ES-I3 (cell line): Measurements from ENCODE around the gene DSTYK.
"Not testable (repeated sequence)": the region's sequence is repeated elsewhere in the genome, so short reads cannot be mapped to it uniquely, and the experiment has no call there.

Experiments
- H3K36me3 ChIP-seq: 2 replicates; pipeline ENCODE4 v1.6.1; 2013; ENCODE audit warnings: mild to moderate bottlenecking, low read length, control low read depth, moderate library complexity; ENCODE audit not compliant: insufficient read depth
- H3K4me1 ChIP-seq: 2 replicates; pipeline ENCODE4 v1.6.1; 2013; ENCODE audit warnings: mild to moderate bottlenecking, control low read depth, low read length; ENCODE audit not compliant: insufficient read depth
- H3K9ac ChIP-seq: 2 replicates; pipeline ENCODE4 v1.6.1; 2013; ENCODE audit warnings: low read depth, mild to moderate bottlenecking, low read length, moderate library complexity
- H3K9me3 ChIP-seq: 2 replicates; pipeline ENCODE4 v1.6.1; 2013; ENCODE audit warnings: mild to moderate bottlenecking, low read length, moderate library complexity; ENCODE audit not compliant: control insufficient read depth, insufficient read depth

The DSTYK gene

GRCh38 chr1:205188098-205188497, 23.4 kb downstream of the DSTYK start:
- Histone ChIP-seq H3K9ac (no peak overlapping the region), H3K4me1 (peaks cover 40% of the 10 kb centered on the region), H3K9me3 (no peaks in the 10 kb centered on the region), H3K36me3 (no peaks in the 10 kb centered on the region)

GRCh38 chr1:205187420-205187819, 24.1 kb downstream of the DSTYK start:
- no peaks in the 10 kb centered on the region for H3K9me3 ChIP-seq
- no peaks in the 10 kb centered on the region for H3K36me3 ChIP-seq
- H3K9ac ChIP-seq = no peak overlapping the region
- peaks cover 34% of the 10 kb centered on the region for H3K4me1 ChIP-seq

- H3K9ac ChIP-seq = no peak overlapping the region
- no peaks in the 10 kb centered on the region for H3K36me3 ChIP-seq
- H3K9me3 ChIP-seq = no peaks in the 10 kb centered on the region
- H3K4me1 ChIP-seq = peaks cover 22% of the 10 kb centered on the region
Observed at GRCh38 chr1:205186191-205186590, 25.3 kb downstream of the DSTYK start.

GRCh38 chr1:205183676-205184335, 27.7 kb downstream of the DSTYK start:
- Histone ChIP-seq H3K36me3 (no peaks in the 10 kb centered on the region), H3K9ac (no peak overlapping the region), H3K4me1 (peaks cover 19% of the 10 kb centered on the region)

GRCh38 chr1:205182930-205183329, 28.6 kb downstream of the DSTYK start:
- Histone ChIP-seq H3K4me1 (peaks cover 11% of the 10 kb centered on the region), H3K36me3 (no peaks in the 10 kb centered on the region), H3K9ac (no peak overlapping the region), H3K9me3 (no peaks in the 10 kb centered on the region)

More at GRCh38 chr1:205183676-205184335, 27.7 kb downstream of the DSTYK start:
- no peaks in the 10 kb centered on the region for H3K9me3 ChIP-seq

- not testable (repeated sequence) for H3K9ac ChIP-seq, H3K9me3 ChIP-seq, H3K36me3 ChIP-seq
- H3K4me1 ChIP-seq = peaks cover 11% of the 10 kb centered on the region
Observed at GRCh38 chr1:205180331-205180730, 31.2 kb downstream of the DSTYK start.

- H3K36me3 ChIP-seq = no peaks in the 10 kb centered on the region
- H3K9me3 ChIP-seq = no peaks in the 10 kb centered on the region
- H3K9ac ChIP-seq = no peak overlapping the region
- H3K4me1 ChIP-seq = peaks cover 13% of the 10 kb centered on the region
Observed at GRCh38 chr1:205179842-205180241, 31.7 kb downstream of the DSTYK start.

GRCh38 chr1:205172729-205173366, 38.7 kb downstream of the DSTYK start:
- H3K9me3 ChIP-seq = no peaks in the 10 kb centered on the region
- no peaks in the 10 kb centered on the region for H3K36me3 ChIP-seq
- H3K4me1 ChIP-seq = peaks cover 9% of the 10 kb centered on the region; the same call in 1 of the 2 replicates
- H3K9ac ChIP-seq = no peak overlapping the region

- Histone ChIP-seq H3K9me3 (no peaks in the 10 kb centered on the region), H3K4me1 (peaks cover 9% of the 10 kb centered on the region; the same call in 1 of the 2 replicates), H3K9ac (no peak overlapping the region)
Observed at GRCh38 chr1:205171369-205171768, 40.1 kb downstream of the DSTYK start.

GRCh38 chr1:205170532-205171269, 40.8 kb downstream of the DSTYK start:
- Histone ChIP-seq H3K36me3 (no peaks in the 10 kb centered on the region), H3K9me3 (no peaks in the 10 kb centered on the region), H3K4me1 (peaks cover 5% of the 10 kb centered on the region; the same call in 1 of the 2 replicates), H3K9ac (no peak overlapping the region)

More at GRCh38 chr1:205171369-205171768, 40.1 kb downstream of the DSTYK start:
- no peaks in the 10 kb centered on the region for H3K36me3 ChIP-seq

- Histone ChIP-seq H3K9ac (no peak overlapping the region), H3K36me3 (no peaks in the 10 kb centered on the region), H3K9me3 (no peaks in the 10 kb centered on the region), H3K4me1 (no peaks in the 10 kb centered on the region)
Observed at GRCh38 chr1:205169248-205169647, 42.3 kb downstream of the DSTYK start.

- H3K4me1 ChIP-seq = no peaks in the 10 kb centered on the region
- no peak overlapping the region for H3K9ac ChIP-seq
- no peaks in the 10 kb centered on the region for H3K9me3 ChIP-seq
- no peaks in the 10 kb centered on the region for H3K36me3 ChIP-seq
Observed at GRCh38 chr1:205168291-205168690, 43.2 kb downstream of the DSTYK start.

- Histone ChIP-seq H3K4me1 (no peaks in the 10 kb centered on the region), H3K9ac (no peak overlapping the region), H3K9me3 (peaks cover under 1% of the 10 kb centered on the region; the same call in 1 of the 2 replicates), H3K36me3 (peaks cover 21% of the 10 kb centered on the region; the same call in 1 of the 2 replicates)
Observed at GRCh38 chr1:205162301-205162700, 49.2 kb downstream of the DSTYK start.

GRCh38 chr1:205161076-205161475, 50.4 kb downstream of the DSTYK start:
- Histone ChIP-seq H3K9ac (no peak overlapping the region), H3K9me3 (peaks cover 11% of the 10 kb centered on the region; the same call in 1 of the 2 replicates), H3K36me3 (peaks cover 32% of the 10 kb centered on the region; the same call in 1 of the 2 replicates), H3K4me1 (no peaks in the 10 kb centered on the region)
